Measurements from ENCODE around the gene BTD. TPM values are rescaled to one million over a fixed set of nuclear protein-coding genes. Genes with fewer than 3 reads are reported as not detected.

The BTD gene
- total RNA-seq, 2 experiments from 2014 or later: 11.2 to 12.5 TPM

DNA sequence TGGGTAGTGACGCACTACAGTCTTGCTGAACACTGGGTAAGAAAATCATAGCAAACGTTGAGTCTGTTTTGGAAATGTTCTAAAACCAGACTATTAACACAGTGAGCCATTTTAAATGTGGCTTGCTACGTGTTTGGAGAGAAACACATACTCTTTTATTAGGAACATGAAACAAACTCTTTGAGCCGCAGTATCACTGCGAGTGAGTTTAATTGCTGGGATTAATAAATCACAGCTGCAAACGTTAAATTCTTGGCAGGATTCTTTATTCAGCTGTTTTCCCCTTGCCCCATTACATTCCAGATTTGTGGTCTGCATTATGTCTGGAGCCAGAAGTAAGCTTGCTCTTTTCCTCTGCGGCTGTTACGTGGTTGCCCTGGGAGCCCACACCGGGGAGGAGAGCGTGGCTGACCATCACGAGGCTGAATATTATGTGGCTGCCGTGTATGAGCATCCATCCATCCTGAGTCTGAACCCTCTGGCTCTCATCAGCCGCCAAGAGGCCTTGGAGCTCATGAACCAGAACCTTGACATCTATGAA is 33.6 kb downstream of the BTD start:
- H3K4me3 Mint-ChIP-seq: no peak overlapping the region
- DNase-seq (no peak), ATAC-seq (ENCODE audit: poor library complexity) (no peak)
- intact Hi-C loops (cut with DNase I, micrococcal nuclease): loop anchor here in 1 of 2 experiments (5.0 kb wide), 1 partner anchor 1392 kb away; no protein-coding TSS in a partner anchor
- no peaks in the 10 kb centered on the region for H3K9me3 ChIP-seq (ENCODE audit: control insufficient read depth in 1 of 2, insufficient read depth in 1 of 2, low read length in 2 of 2)
- H3K4me3 ChIP-seq (ENCODE audit: low read length): no peak overlapping the region
- no peaks in the 10 kb centered on the region for H3K9me3 Mint-ChIP-seq
- ChIA-PET CTCF (no interaction called here), POLR2A (interaction anchor here (1.6 kb wide), 1 partner anchor 11 kb away, joined by 3 read pairs; no protein-coding TSS in a partner anchor)
- H3K4me1 Mint-ChIP-seq (ENCODE audit: low read depth): peaks cover 39% of the 10 kb centered on the region
- H3K27me3 ChIP-seq (ENCODE audit: control insufficient read depth in 1 of 2, insufficient read depth in 2 of 2, low read length in 2 of 2): no peaks in the 10 kb centered on the region
- no peak overlapping the region for H3K27ac Mint-ChIP-seq
- H3K27ac ChIP-seq (ENCODE audit: low read depth in 1 of 2, low read length in 2 of 2): no peak overlapping the region
- H3K4me1 ChIP-seq (ENCODE audit: insufficient read depth, low read length): peaks cover 19% of the 10 kb centered on the region
- peaks cover 10% of the 10 kb centered on the region for H3K36me3 Mint-ChIP-seq (ENCODE audit: low read depth)
- H3K27me3 Mint-ChIP-seq: no peaks in the 10 kb centered on the region
- no peaks in the 10 kb centered on the region for H3K36me3 ChIP-seq (ENCODE audit: insufficient read depth, low read length)
- TF ChIP-seq, protein P1, sequence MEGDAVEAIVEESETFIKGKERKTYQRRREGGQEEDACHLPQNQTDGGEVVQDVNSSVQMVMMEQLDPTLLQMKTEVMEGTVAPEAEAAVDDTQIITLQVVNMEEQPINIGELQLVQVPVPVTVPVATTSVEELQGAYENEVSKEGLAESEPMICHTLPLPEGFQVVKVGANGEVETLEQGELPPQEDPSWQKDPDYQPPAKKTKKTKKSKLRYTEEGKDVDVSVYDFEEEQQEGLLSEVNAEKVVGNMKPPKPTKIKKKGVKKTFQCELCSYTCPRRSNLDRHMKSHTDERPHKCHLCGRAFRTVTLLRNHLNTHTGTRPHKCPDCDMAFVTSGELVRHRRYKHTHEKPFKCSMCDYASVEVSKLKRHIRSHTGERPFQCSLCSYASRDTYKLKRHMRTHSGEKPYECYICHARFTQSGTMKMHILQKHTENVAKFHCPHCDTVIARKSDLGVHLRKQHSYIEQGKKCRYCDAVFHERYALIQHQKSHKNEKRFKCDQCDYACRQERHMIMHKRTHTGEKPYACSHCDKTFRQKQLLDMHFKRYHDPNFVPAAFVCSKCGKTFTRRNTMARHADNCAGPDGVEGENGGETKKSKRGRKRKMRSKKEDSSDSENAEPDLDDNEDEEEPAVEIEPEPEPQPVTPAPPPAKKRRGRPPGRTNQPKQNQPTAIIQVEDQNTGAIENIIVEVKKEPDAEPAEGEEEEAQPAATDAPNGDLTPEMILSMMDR (IDR thresholded peaks at IDR 0.05): no peak

GRCh38 chr3:15636028-15636709 is 34.6 kb downstream of the BTD start:
- peak in 4 of 14 experiments; percentile 31 to 51 (median 49) for DNase-seq
- TF ChIP-seq, protein P1 (IDR thresholded peaks at IDR 0.05): no peak

DNA sequence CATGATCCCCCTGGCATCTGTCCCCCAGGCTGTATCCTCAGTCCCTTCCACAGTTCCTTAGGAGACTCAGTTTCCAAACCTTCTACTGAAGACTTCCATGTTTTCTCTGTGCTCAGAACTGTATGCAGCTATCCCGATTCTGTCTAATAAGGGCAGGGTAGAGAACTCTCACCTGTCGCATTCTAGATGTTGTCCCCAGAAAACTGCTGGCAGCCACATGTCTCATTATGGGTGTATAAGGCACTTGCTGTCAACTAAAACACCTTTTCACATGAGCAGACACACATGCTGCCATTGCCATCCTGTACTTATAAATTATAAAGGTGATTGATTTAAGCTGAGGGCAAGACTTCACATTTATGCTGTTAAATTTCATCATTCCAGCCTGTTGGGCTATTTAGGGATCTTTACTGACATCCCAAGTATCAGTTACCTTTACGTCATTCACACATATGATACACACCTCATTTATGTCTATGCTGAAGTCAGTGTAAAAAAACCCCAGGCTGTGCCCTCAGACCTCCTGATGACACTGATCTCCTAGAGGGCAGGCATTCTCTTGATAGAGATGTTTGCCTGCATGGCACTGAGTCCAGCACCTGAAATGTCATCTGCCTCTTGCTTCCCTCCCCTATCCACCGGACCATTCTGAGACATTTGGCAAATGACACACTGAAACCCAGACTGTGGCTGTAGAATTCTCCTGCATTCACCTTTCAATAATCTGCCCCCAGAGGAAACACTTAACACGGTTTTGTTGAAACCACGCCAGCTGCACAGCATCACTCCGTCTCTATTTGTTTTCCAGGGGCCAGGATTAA is 35.8 kb downstream of the BTD start:
- TF ChIP-seq, protein P1 (IDR thresholded peaks at IDR 0.05): no peak
- Histone ChIP-seq H3K36me3 (ENCODE audit: insufficient read depth, low read length) (no peaks in the 10 kb centered on the region), H3K27me3 (ENCODE audit: control insufficient read depth in 1 of 2, insufficient read depth in 2 of 2, low read length in 2 of 2) (no peaks in the 10 kb centered on the region), H3K4me1 (ENCODE audit: insufficient read depth, low read length) (peaks cover 16% of the 10 kb centered on the region), H3K27ac (ENCODE audit: low read depth in 1 of 2, low read length in 2 of 2) (no peak overlapping the region), H3K9me3 (ENCODE audit: control insufficient read depth in 1 of 2, insufficient read depth in 1 of 2, low read length in 2 of 2) (no peaks in the 10 kb centered on the region), H3K4me3 (ENCODE audit: low read length) (no peak overlapping the region)
- POLR2A ChIA-PET: interaction anchor here (1.5 kb wide), 1 partner anchor 10 kb away, joined by 3 read pairs; no protein-coding TSS in a partner anchor
- no peak overlapping the region for H3K27ac Mint-ChIP-seq
- ATAC-seq (ENCODE audit: poor library complexity) (no peak), DNase-seq (no peak)
- no peaks in the 10 kb centered on the region for H3K9me3 Mint-ChIP-seq
- H3K4me3 Mint-ChIP-seq: no peak overlapping the region
- H3K4me1 Mint-ChIP-seq (ENCODE audit: low read depth): peaks cover 29% of the 10 kb centered on the region
- intact Hi-C loops (cut with DNase I, micrococcal nuclease): loop anchor here in 1 of 2 experiments (5.0 kb wide), 1 partner anchor 1390 kb away; no protein-coding TSS in a partner anchor
- no peaks in the 10 kb centered on the region for H3K27me3 Mint-ChIP-seq
- CTCF ChIA-PET: no interaction called here
- H3K36me3 Mint-ChIP-seq (ENCODE audit: low read depth): peaks cover 19% of the 10 kb centered on the region

More at GRCh38 chr3:15636028-15636709, 34.6 kb downstream of the BTD start:
- Mint-ChIP-seq H3K36me3 (ENCODE audit: low read depth) (peaks cover 8% of the 10 kb centered on the region), H3K27me3 (no peaks in the 10 kb centered on the region), H3K4me3 (peak overlapping the region; percentile 5), H3K9me3 (no peaks in the 10 kb centered on the region), H3K4me1 (ENCODE audit: low read depth) (peaks cover 29% of the 10 kb centered on the region), H3K27ac (no peak overlapping the region)
- peaks cover 16% of the 10 kb centered on the region for H3K4me1 ChIP-seq (ENCODE audit: insufficient read depth, low read length)
- peak overlapping the region in 1 of 2 donors; percentile 5 for H3K27ac ChIP-seq (ENCODE audit: low read depth in 1 of 2, low read length in 2 of 2)
- no peaks in the 10 kb centered on the region for H3K9me3 ChIP-seq (ENCODE audit: control insufficient read depth in 1 of 2, insufficient read depth in 1 of 2, low read length in 2 of 2)
- H3K36me3 ChIP-seq (ENCODE audit: insufficient read depth, low read length): no peaks in the 10 kb centered on the region
- intact Hi-C loops (cut with DNase I, micrococcal nuclease): loop anchor here in 1 of 2 experiments (5.0 kb wide), 1 partner anchor 1391 kb away; no protein-coding TSS in a partner anchor
- peak; percentile 57 for ATAC-seq (ENCODE audit: poor library complexity)
- no peak overlapping the region for H3K4me3 ChIP-seq (ENCODE audit: low read length)
- ChIA-PET CTCF (no interaction called here), POLR2A (interaction anchor here (1.5 to 1.6 kb wide), 2 partner anchors 10 to 11 kb away, joined by 3 read pairs; no protein-coding TSS in a partner anchor)
- no peaks in the 10 kb centered on the region for H3K27me3 ChIP-seq (ENCODE audit: control insufficient read depth in 1 of 2, insufficient read depth in 2 of 2, low read length in 2 of 2)

Measured in CD4-positive, alpha-beta T cell (primary cell).